ENCODE results near the gene PTPRO. TPM values are rescaled to one million over a fixed set of nuclear protein-coding genes. Genes with fewer than 3 reads are reported as not detected.

Gene PTPRO
- polyA plus RNA-seq, 1 donor: 1.6 TPM

GRCh38 chr12:15574353-15574752 is 252.0 kb downstream of the PTPRO start:
- no peak overlapping the region for H3K4me3 ChIP-seq (ENCODE audit: low read length)
- H3K9me3 ChIP-seq (ENCODE audit: control insufficient read depth, low read depth, low read length): no peaks in the 10 kb centered on the region
- H3K27ac ChIP-seq (ENCODE audit: low read length): no peak overlapping the region
- H3K27me3 ChIP-seq (ENCODE audit: control insufficient read depth, insufficient read depth, low read length): no peaks in the 10 kb centered on the region
- no peaks in the 10 kb centered on the region for H3K36me3 ChIP-seq (ENCODE audit: control insufficient read depth, insufficient read depth, low read length)
- WGBS (ENCODE audit: insufficient coverage, low lambda C conversion rate): no CpG with 5 or more reads among the region's 1 CpG
- peaks cover 3% of the 10 kb centered on the region for H3K4me1 ChIP-seq (ENCODE audit: control insufficient read depth, insufficient read depth, low read length)
- DNase-seq: no peak

GRCh38 chr12:15575671-15576541 is 253.6 kb downstream of the PTPRO start:
- H3K4me1 ChIP-seq (ENCODE audit: control insufficient read depth, insufficient read depth, low read length): no peaks in the 10 kb centered on the region
- WGBS (ENCODE audit: insufficient coverage, low lambda C conversion rate): no CpG with 5 or more reads among the region's 3 CpGs
- no peak overlapping the region for H3K27ac ChIP-seq (ENCODE audit: low read length)
- H3K36me3 ChIP-seq (ENCODE audit: control insufficient read depth, insufficient read depth, low read length): no peaks in the 10 kb centered on the region
- H3K4me3 ChIP-seq (ENCODE audit: low read length): no peak overlapping the region
- no peaks in the 10 kb centered on the region for H3K27me3 ChIP-seq (ENCODE audit: control insufficient read depth, insufficient read depth, low read length)
- H3K9me3 ChIP-seq (ENCODE audit: control insufficient read depth, low read depth, low read length): no peaks in the 10 kb centered on the region
- DNase-seq: no peak

GRCh38 chr12:15580431-15580830 is 258.1 kb downstream of the PTPRO start:
- H3K9me3 ChIP-seq (ENCODE audit: control insufficient read depth, low read depth, low read length): no peaks in the 10 kb centered on the region
- no peaks in the 10 kb centered on the region for H3K4me1 ChIP-seq (ENCODE audit: control insufficient read depth, insufficient read depth, low read length)
- 20% methylated on average over 1 of the region's 1 CpG for WGBS (ENCODE audit: insufficient coverage, low lambda C conversion rate)
- DNase-seq: no peak
- no peaks in the 10 kb centered on the region for H3K36me3 ChIP-seq (ENCODE audit: control insufficient read depth, insufficient read depth, low read length)
- no peak overlapping the region for H3K27ac ChIP-seq (ENCODE audit: low read length)
- no peaks in the 10 kb centered on the region for H3K27me3 ChIP-seq (ENCODE audit: control insufficient read depth, insufficient read depth, low read length)
- H3K4me3 ChIP-seq (ENCODE audit: low read length): no peak overlapping the region

- no CpG with 5 or more reads among the region's 6 CpGs for WGBS (ENCODE audit: insufficient coverage, low lambda C conversion rate)
- Histone ChIP-seq H3K9me3 (ENCODE audit: control insufficient read depth, low read depth, low read length) (no peaks in the 10 kb centered on the region), H3K4me1 (ENCODE audit: control insufficient read depth, insufficient read depth, low read length) (no peaks in the 10 kb centered on the region), H3K36me3 (ENCODE audit: control insufficient read depth, insufficient read depth, low read length) (no peaks in the 10 kb centered on the region), H3K27me3 (ENCODE audit: control insufficient read depth, insufficient read depth, low read length) (no peaks in the 10 kb centered on the region), H3K4me3 (ENCODE audit: low read length) (no peak overlapping the region), H3K27ac (ENCODE audit: low read length) (no peak overlapping the region)
- DNase-seq: no peak
These were observed 258.7 kb downstream of the PTPRO start for GRCh38 chr12:15581006-15581405.

- H3K27ac ChIP-seq (ENCODE audit: low read length): no peak overlapping the region
- no peak for DNase-seq
- no peaks in the 10 kb centered on the region for H3K4me1 ChIP-seq (ENCODE audit: control insufficient read depth, insufficient read depth, low read length)
- 50% methylated on average over 3 of the region's 7 CpGs for WGBS (ENCODE audit: insufficient coverage, low lambda C conversion rate)
- H3K27me3 ChIP-seq (ENCODE audit: control insufficient read depth, insufficient read depth, low read length): no peaks in the 10 kb centered on the region
- H3K9me3 ChIP-seq (ENCODE audit: control insufficient read depth, low read depth, low read length): no peaks in the 10 kb centered on the region
- H3K36me3 ChIP-seq (ENCODE audit: control insufficient read depth, insufficient read depth, low read length): no peaks in the 10 kb centered on the region
- no peak overlapping the region for H3K4me3 ChIP-seq (ENCODE audit: low read length)
These were observed 261.5 kb downstream of the PTPRO start for GRCh38 chr12:15583804-15584203.

- no peak overlapping the region for H3K27ac ChIP-seq (ENCODE audit: low read length)
- no peaks in the 10 kb centered on the region for H3K9me3 ChIP-seq (ENCODE audit: control insufficient read depth, low read depth, low read length)
- 80% methylated on average over 1 of the region's 3 CpGs for WGBS (ENCODE audit: insufficient coverage, low lambda C conversion rate)
- no peak overlapping the region for H3K4me3 ChIP-seq (ENCODE audit: low read length)
- no peaks in the 10 kb centered on the region for H3K36me3 ChIP-seq (ENCODE audit: control insufficient read depth, insufficient read depth, low read length)
- peak; percentile 35 for DNase-seq
- H3K4me1 ChIP-seq (ENCODE audit: control insufficient read depth, insufficient read depth, low read length): no peaks in the 10 kb centered on the region
- H3K27me3 ChIP-seq (ENCODE audit: control insufficient read depth, insufficient read depth, low read length): no peaks in the 10 kb centered on the region
These were observed 262.2 kb downstream of the PTPRO start for GRCh38 chr12:15584366-15585041.

- Histone ChIP-seq H3K4me3 (ENCODE audit: low read length) (no peak overlapping the region), H3K9me3 (ENCODE audit: control insufficient read depth, low read depth, low read length) (no peaks in the 10 kb centered on the region), H3K27me3 (ENCODE audit: control insufficient read depth, insufficient read depth, low read length) (no peaks in the 10 kb centered on the region), H3K27ac (ENCODE audit: low read length) (no peak overlapping the region), H3K36me3 (ENCODE audit: control insufficient read depth, insufficient read depth, low read length) (no peaks in the 10 kb centered on the region), H3K4me1 (ENCODE audit: control insufficient read depth, insufficient read depth, low read length) (no peaks in the 10 kb centered on the region)
- 81% methylated on average over 4 of the region's 8 CpGs for WGBS (ENCODE audit: insufficient coverage, low lambda C conversion rate)
- DNase-seq: no peak
These were observed 267.2 kb downstream of the PTPRO start for GRCh38 chr12:15589328-15590032.

GRCh38 chr12:15590180-15590826 is 268.0 kb downstream of the PTPRO start:
- no peaks in the 10 kb centered on the region for H3K36me3 ChIP-seq (ENCODE audit: control insufficient read depth, insufficient read depth, low read length)
- peak; percentile 55 to 71 for DNase-seq
- H3K4me3 ChIP-seq (ENCODE audit: low read length): peak overlapping the region; percentile 40
- WGBS (ENCODE audit: insufficient coverage, low lambda C conversion rate): 7% methylated on average over 3 of the region's 16 CpGs
- no peaks in the 10 kb centered on the region for H3K27me3 ChIP-seq (ENCODE audit: control insufficient read depth, insufficient read depth, low read length)
- H3K9me3 ChIP-seq (ENCODE audit: control insufficient read depth, low read depth, low read length): no peaks in the 10 kb centered on the region
- H3K27ac ChIP-seq (ENCODE audit: low read length): no peak overlapping the region
- H3K4me1 ChIP-seq (ENCODE audit: control insufficient read depth, insufficient read depth, low read length): no peaks in the 10 kb centered on the region

- Histone ChIP-seq H3K9me3 (ENCODE audit: control insufficient read depth, low read depth, low read length) (no peaks in the 10 kb centered on the region), H3K27ac (ENCODE audit: low read length) (no peak overlapping the region), H3K27me3 (ENCODE audit: control insufficient read depth, insufficient read depth, low read length) (no peaks in the 10 kb centered on the region), H3K36me3 (ENCODE audit: control insufficient read depth, insufficient read depth, low read length) (no peaks in the 10 kb centered on the region), H3K4me3 (ENCODE audit: low read length) (no peak overlapping the region), H3K4me1 (ENCODE audit: control insufficient read depth, insufficient read depth, low read length) (no peaks in the 10 kb centered on the region)
- 96% methylated on average over 3 of the region's 5 CpGs for WGBS (ENCODE audit: insufficient coverage, low lambda C conversion rate)
- DNase-seq: no peak
These were observed 269.5 kb downstream of the PTPRO start for GRCh38 chr12:15591811-15592210.

GRCh38 chr12:15592934-15593333 is 270.6 kb downstream of the PTPRO start:
- Histone ChIP-seq H3K4me3 (ENCODE audit: low read length) (no peak overlapping the region), H3K36me3 (ENCODE audit: control insufficient read depth, insufficient read depth, low read length) (no peaks in the 10 kb centered on the region), H3K9me3 (ENCODE audit: control insufficient read depth, low read depth, low read length) (no peaks in the 10 kb centered on the region), H3K27me3 (ENCODE audit: control insufficient read depth, insufficient read depth, low read length) (no peaks in the 10 kb centered on the region), H3K27ac (ENCODE audit: low read length) (no peak overlapping the region), H3K4me1 (ENCODE audit: control insufficient read depth, insufficient read depth, low read length) (no peaks in the 10 kb centered on the region)
- WGBS (ENCODE audit: insufficient coverage, low lambda C conversion rate): 100% methylated on average over 2 of the region's 4 CpGs
- no peak for DNase-seq

All from large intestine (tissue), 3 donors.